Measurements from ENCODE around the gene NFATC1. TPM values are rescaled to one million over a fixed set of nuclear protein-coding genes. Genes with fewer than 3 reads are reported as not detected.

Gene NFATC1
- total RNA-seq (ENCODE audit: insufficient read depth, low replicate concordance) = 50.8 TPM

- peak; percentile 80 for DNase-seq (ENCODE audit: low spot score)
Observed at GRCh38 chr18:79395761-79396404, at the start of gene NFATC1. TSS of gene NFATC1 (plus strand) at chr18:79395930. CDS start at chr18:79396225, 295 bp downstream.

GRCh38 chr18:79345981-79346380 lies 49.7 kb upstream of the NFATC1 start:
- DNase-seq (ENCODE audit: low spot score) = no peak

- DNase-seq (ENCODE audit: low spot score) = no peak
Observed at GRCh38 chr18:79348066-79348465, 47.7 kb upstream of the NFATC1 start.

- DNase-seq (ENCODE audit: low spot score) = no peak
Observed at GRCh38 chr18:79352432-79352831, 43.3 kb upstream of the NFATC1 start.

- no peak for DNase-seq (ENCODE audit: low spot score)
Observed at GRCh38 chr18:79353267-79353666, 42.5 kb upstream of the NFATC1 start.

GRCh38 chr18:79354350-79354749 lies 41.4 kb upstream of the NFATC1 start:
- DNase-seq (ENCODE audit: low spot score) = no peak

GRCh38 chr18:79355433-79356335 lies 40.0 kb upstream of the NFATC1 start:
- no peak for DNase-seq (ENCODE audit: low spot score)

GRCh38 chr18:79356435-79356834 lies 39.3 kb upstream of the NFATC1 start:
- no peak for DNase-seq (ENCODE audit: low spot score)

GRCh38 chr18:79360933-79361332 lies 34.8 kb upstream of the NFATC1 start:
- DNase-seq (ENCODE audit: low spot score) = no peak

GRCh38 chr18:79361766-79362522 lies 33.8 kb upstream of the NFATC1 start:
- DNase-seq (ENCODE audit: low spot score) = no peak

GRCh38 chr18:79365701-79366100 lies 30.0 kb upstream of the NFATC1 start:
- no peak for DNase-seq (ENCODE audit: low spot score)

- no peak for DNase-seq (ENCODE audit: low spot score)
Observed at GRCh38 chr18:79366177-79367094, 29.3 kb upstream of the NFATC1 start.

- no peak for DNase-seq (ENCODE audit: low spot score)
Observed at GRCh38 chr18:79367480-79367879, 28.2 kb upstream of the NFATC1 start.

GRCh38 chr18:79367989-79368388 lies 27.7 kb upstream of the NFATC1 start:
- no peak for DNase-seq (ENCODE audit: low spot score)

GRCh38 chr18:79368681-79369080 lies 27.0 kb upstream of the NFATC1 start:
- no peak for DNase-seq (ENCODE audit: low spot score)

- DNase-seq (ENCODE audit: low spot score) = peak; percentile 28
Observed at GRCh38 chr18:79371561-79372121, 24.1 kb upstream of the NFATC1 start.

- no peak for DNase-seq (ENCODE audit: low spot score)
Observed at GRCh38 chr18:79372461-79372860, 23.3 kb upstream of the NFATC1 start.

GRCh38 chr18:79372991-79373390 lies 22.7 kb upstream of the NFATC1 start:
- no peak for DNase-seq (ENCODE audit: low spot score)

- DNase-seq (ENCODE audit: low spot score) = no peak
Observed at GRCh38 chr18:79373736-79374135, 22.0 kb upstream of the NFATC1 start.

GRCh38 chr18:79374408-79375171 lies 21.1 kb upstream of the NFATC1 start:
- DNase-seq (ENCODE audit: low spot score) = no peak
